SHP77 (cell line): ENCODE data around the gene P2RX1.
A peak's percentile ranks its signal among the peaks of the same experiment; 100 is the strongest.

Experiments
- DNase-seq, 2 experiments: peaks; one replicate each; lab custom pipeline; 2025; lab: John Stamatoyannopoulos, UW

P2RX1 gene

GRCh38 chr17:3915995-3916696, at the start of gene P2RX1:
Gene P2RX1 (minus strand): TSS chr17:3916465. CDS start chr17:3916225, 240 bp downstream.
- no peak for DNase-seq

GRCh38 chr17:3965118-3965800, 49.0 kb upstream of the P2RX1 start:
- DNase-seq: peak; percentile 77 to 83

GRCh38 chr17:3964203-3965117, 48.2 kb upstream of the P2RX1 start, which contains the start of gene ATP2A3:
Gene ATP2A3 (minus strand): TSS chr17:3964437. CDS start chr17:3964291, 146 bp downstream.
- DNase-seq: no peak

GRCh38 chr17:3963237-3964201, 47.3 kb upstream of the P2RX1 start:
- peak; percentile 42 for DNase-seq

GRCh38 chr17:3962965-3963236, 46.6 kb upstream of the P2RX1 start:
- DNase-seq: no peak

- no peak for DNase-seq
These were observed 46.1 kb upstream of the P2RX1 start for GRCh38 chr17:3962217-3962964.

GRCh38 chr17:3961564-3962047, 45.3 kb upstream of the P2RX1 start:
- peak in 1 of 2 experiments; percentile 18 for DNase-seq

GRCh38 chr17:3960764-3961163, 44.5 kb upstream of the P2RX1 start:
- peak; percentile 37 to 53 for DNase-seq

GRCh38 chr17:3959921-3960601, 43.8 kb upstream of the P2RX1 start:
- no peak for DNase-seq

GRCh38 chr17:3959295-3959899, 43.1 kb upstream of the P2RX1 start:
- DNase-seq: peak; percentile 94 to 95

- peak; percentile 33 to 50 for DNase-seq
These were observed 41.7 kb upstream of the P2RX1 start for GRCh38 chr17:3957735-3958599.

GRCh38 chr17:3956983-3957382, 40.7 kb upstream of the P2RX1 start:
- DNase-seq: no peak

- DNase-seq: no peak
These were observed 40.2 kb upstream of the P2RX1 start for GRCh38 chr17:3956327-3956957.

GRCh38 chr17:3955673-3955988, 39.4 kb upstream of the P2RX1 start:
- no peak for DNase-seq

GRCh38 chr17:3954976-3955672, 38.9 kb upstream of the P2RX1 start:
- no peak for DNase-seq

GRCh38 chr17:3954086-3954485, 37.8 kb upstream of the P2RX1 start:
- no peak for DNase-seq

- no peak for DNase-seq
These were observed 37.3 kb upstream of the P2RX1 start for GRCh38 chr17:3953542-3953941.

- DNase-seq: no peak
These were observed 35.9 kb upstream of the P2RX1 start for GRCh38 chr17:3952186-3952585.
